ENCODE data around the gene FUBP1. TPM values are rescaled to one million over a fixed set of nuclear protein-coding genes. Genes with fewer than 3 reads are reported as not detected.

Gene FUBP1
- total RNA-seq, 3 donors from 2014 or later: 96.0 to 186 (median 156) TPM

GRCh38 chr1:77996734-77997133 is 17.9 kb upstream of the FUBP1 start:
- DNase-seq (ENCODE audit: low spot score in 2 of 2): no peak
- TF ChIP-seq, protein P1, sequence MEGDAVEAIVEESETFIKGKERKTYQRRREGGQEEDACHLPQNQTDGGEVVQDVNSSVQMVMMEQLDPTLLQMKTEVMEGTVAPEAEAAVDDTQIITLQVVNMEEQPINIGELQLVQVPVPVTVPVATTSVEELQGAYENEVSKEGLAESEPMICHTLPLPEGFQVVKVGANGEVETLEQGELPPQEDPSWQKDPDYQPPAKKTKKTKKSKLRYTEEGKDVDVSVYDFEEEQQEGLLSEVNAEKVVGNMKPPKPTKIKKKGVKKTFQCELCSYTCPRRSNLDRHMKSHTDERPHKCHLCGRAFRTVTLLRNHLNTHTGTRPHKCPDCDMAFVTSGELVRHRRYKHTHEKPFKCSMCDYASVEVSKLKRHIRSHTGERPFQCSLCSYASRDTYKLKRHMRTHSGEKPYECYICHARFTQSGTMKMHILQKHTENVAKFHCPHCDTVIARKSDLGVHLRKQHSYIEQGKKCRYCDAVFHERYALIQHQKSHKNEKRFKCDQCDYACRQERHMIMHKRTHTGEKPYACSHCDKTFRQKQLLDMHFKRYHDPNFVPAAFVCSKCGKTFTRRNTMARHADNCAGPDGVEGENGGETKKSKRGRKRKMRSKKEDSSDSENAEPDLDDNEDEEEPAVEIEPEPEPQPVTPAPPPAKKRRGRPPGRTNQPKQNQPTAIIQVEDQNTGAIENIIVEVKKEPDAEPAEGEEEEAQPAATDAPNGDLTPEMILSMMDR (IDR thresholded peaks at IDR 0.05): no peak
- no peak for TF ChIP-seq POLR2AphosphoS5 (IDR thresholded peaks at IDR 0.05)
- intact Hi-C loops (cut with DNase I; ENCODE audit: low total_unique reads): no loop called here

GRCh38 chr1:77994117-77994705 is 15.3 kb upstream of the FUBP1 start:
- H3K27me3 ChIP-seq: no peaks in the 10 kb centered on the region
- H3K4me1 ChIP-seq: no peaks in the 10 kb centered on the region
- H3K36me3 ChIP-seq: no peaks in the 10 kb centered on the region
- TF ChIP-seq POLR2AphosphoS5 (IDR thresholded peaks at IDR 0.05) (no peak), POLR2A (IDR thresholded peaks at IDR 0.05) (no peak)
- TF ChIP-seq, protein P1 (IDR thresholded peaks at IDR 0.05): no peak
- intact Hi-C loops (cut with DNase I; ENCODE audit: low total_unique reads): no loop called here
- no peak overlapping the region for H3K4me3 ChIP-seq
- no peak for DNase-seq (ENCODE audit: low spot score in 2 of 2)
- no peaks in the 10 kb centered on the region for H3K9me3 ChIP-seq
- H3K27ac ChIP-seq: no peak overlapping the region

More at GRCh38 chr1:77996734-77997133, 17.9 kb upstream of the FUBP1 start:
- no peaks in the 10 kb centered on the region for H3K4me1 ChIP-seq
- no peaks in the 10 kb centered on the region for H3K27me3 ChIP-seq
- no peak overlapping the region for H3K4me3 ChIP-seq
- H3K36me3 ChIP-seq: no peaks in the 10 kb centered on the region
- no peaks in the 10 kb centered on the region for H3K9me3 ChIP-seq
- no peak overlapping the region for H3K27ac ChIP-seq

- DNase-seq (ENCODE audit: low spot score in 2 of 2): no peak
- Histone ChIP-seq H3K27ac (no peak overlapping the region), H3K4me3 (no peak overlapping the region), H3K9me3 (no peaks in the 10 kb centered on the region), H3K4me1 (no peaks in the 10 kb centered on the region), H3K27me3 (no peaks in the 10 kb centered on the region), H3K36me3 (no peaks in the 10 kb centered on the region)
- TF ChIP-seq POLR2A (IDR thresholded peaks at IDR 0.05) (no peak), POLR2AphosphoS5 (IDR thresholded peaks at IDR 0.05) (no peak)
- TF ChIP-seq, protein P1 (IDR thresholded peaks at IDR 0.05): no peak
- intact Hi-C loops (cut with DNase I; ENCODE audit: low total_unique reads): no loop called here
Observed at GRCh38 chr1:77991638-77992037, 12.8 kb upstream of the FUBP1 start.

- TF ChIP-seq POLR2A (IDR thresholded peaks at IDR 0.05): no peak
- Histone ChIP-seq H3K4me1 (no peaks in the 10 kb centered on the region), H3K36me3 (no peaks in the 10 kb centered on the region), H3K27ac (no peak overlapping the region), H3K27me3 (no peaks in the 10 kb centered on the region), H3K4me3 (no peak overlapping the region), H3K9me3 (no peaks in the 10 kb centered on the region)
- no peak for DNase-seq (ENCODE audit: low spot score in 2 of 2)
- intact Hi-C loops (cut with DNase I; ENCODE audit: low total_unique reads): no loop called here
Observed at GRCh38 chr1:77990629-77991204, 11.8 kb upstream of the FUBP1 start.

DNA sequence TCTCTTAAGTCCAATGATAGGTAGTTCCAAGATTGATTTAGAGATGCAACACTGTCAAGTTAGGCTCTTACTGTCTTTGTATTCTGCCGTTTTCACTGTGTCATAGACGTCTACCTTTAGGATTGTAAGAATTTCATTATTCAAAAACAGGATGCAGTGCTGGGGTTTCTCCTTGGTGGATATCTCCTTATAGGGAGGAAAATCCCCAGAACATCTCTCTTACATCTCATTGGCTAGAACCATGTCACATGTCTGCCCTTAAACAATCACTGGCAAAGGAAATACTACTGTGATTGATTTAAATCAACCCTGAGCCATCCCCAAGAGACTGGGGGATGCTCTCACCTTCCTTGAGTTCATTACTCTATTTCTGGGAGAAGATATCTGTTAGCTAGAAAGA is 10.9 kb upstream of the FUBP1 start:
- Histone ChIP-seq H3K9me3 (no peaks in the 10 kb centered on the region), H3K27ac (no peak overlapping the region), H3K36me3 (no peaks in the 10 kb centered on the region), H3K4me3 (no peak overlapping the region), H3K27me3 (no peaks in the 10 kb centered on the region), H3K4me1 (no peaks in the 10 kb centered on the region)
- no peak for DNase-seq (ENCODE audit: low spot score in 2 of 2)
- intact Hi-C loops (cut with DNase I; ENCODE audit: low total_unique reads): no loop called here
- TF ChIP-seq POLR2AphosphoS5 (IDR thresholded peaks at IDR 0.05) (no peak), POLR2A (IDR thresholded peaks at IDR 0.05) (no peak)
- TF ChIP-seq, protein P1 (IDR thresholded peaks at IDR 0.05): no peak
